ENCODE results near the gene IL27RA. TPM values are rescaled to one million over a fixed set of nuclear protein-coding genes. Genes with fewer than 3 reads are reported as not detected.
A peak's percentile ranks its signal among the peaks of the same experiment; 100 is the strongest.
"Not testable (repeated sequence)": the region's sequence is repeated elsewhere in the genome, so short reads cannot be mapped to it uniquely, and the experiment has no call there.

Gene IL27RA
- total and polyA plus RNA-seq, 11 donors = 2.4 to 8.2 (median 4.2) TPM

- TF ChIP-seq POLR2A (IDR thresholded peaks at IDR 0.05) (no peak), CTCF (IDR thresholded peaks at IDR 0.05) (no peak)
- H3K36me3 ChIP-seq = peaks cover 0 to 15% (median 0%) of the 10 kb centered on the region in 9 donors
- H3K27me3 ChIP-seq = peaks cover 0 to 7% (median 0%) of the 10 kb centered on the region in 9 donors
- no peak overlapping the region for H3K4me3 ChIP-seq
- no peaks in the 10 kb centered on the region for H3K9me3 ChIP-seq
- ATAC-seq (no peak), DNase-seq (no peak)
- H3K4me1 ChIP-seq = peaks cover 0 to 17% (median 8%) of the 10 kb centered on the region in 12 donors
- 82 to 84% (median 84%) methylated on average over 7 of the region's 7 CpGs for WGBS, 4 donors
- intact Hi-C loops (cut with DNase I) = no loop called here
- peak overlapping the region in 9 of 12 donors; percentile 2 to 63 (median 49) for H3K27ac ChIP-seq
Measured at GRCh38 chr19:14035706-14036105, 4.1 kb downstream of the IL27RA start.

DNA sequence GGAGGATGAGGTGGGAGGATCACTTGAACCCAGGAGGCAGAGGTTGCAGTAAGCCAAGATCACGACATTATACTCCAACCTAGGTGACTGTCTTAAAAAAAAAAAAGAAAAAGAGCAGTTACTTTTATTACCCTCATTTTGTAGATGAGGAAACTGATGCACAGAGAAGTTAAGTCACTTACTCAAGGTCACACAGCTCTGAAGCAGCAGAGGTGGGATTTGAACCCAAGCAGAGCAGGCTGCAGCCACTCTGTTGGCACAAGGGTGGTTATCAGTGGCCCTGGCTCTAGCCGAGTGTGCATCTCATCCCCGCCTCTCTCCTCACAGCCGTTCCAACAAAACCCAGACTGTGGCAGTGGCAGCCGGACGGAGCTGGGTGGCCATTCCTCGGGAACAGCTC lies 7.6 kb downstream of the IL27RA start:
- 87 to 95% (median 91%) methylated on average over 3 to 7 of the region's 7 CpGs for whole genome bisulfite sequencing, 4 donors
- DNase-seq (no peak), ATAC-seq (no peak)
- Histone ChIP-seq H3K4me1 (peaks cover 0 to 19% (median 8%) of the 10 kb centered on the region in 12 donors), H3K27ac (no peak overlapping the region), H3K36me3 (peaks cover 0 to 33% (median 0%) of the 10 kb centered on the region in 9 donors), H3K9me3 (no peaks in the 10 kb centered on the region), H3K27me3 (no peaks in the 10 kb centered on the region), H3K4me3 (no peak overlapping the region)
- intact Hi-C loops (cut with DNase I) = no loop called here
- TF ChIP-seq CTCF (IDR thresholded peaks at IDR 0.05) (no peak), POLR2A (IDR thresholded peaks at IDR 0.05) (no peak)

GRCh38 chr19:14042659-14043608 lies 11.4 kb downstream of the IL27RA start:
- H3K27ac ChIP-seq = peak overlapping the region in 9 of 12 donors; percentile 2 to 63 (median 39)
- not testable (repeated sequence) for H3K9me3 ChIP-seq

DNA sequence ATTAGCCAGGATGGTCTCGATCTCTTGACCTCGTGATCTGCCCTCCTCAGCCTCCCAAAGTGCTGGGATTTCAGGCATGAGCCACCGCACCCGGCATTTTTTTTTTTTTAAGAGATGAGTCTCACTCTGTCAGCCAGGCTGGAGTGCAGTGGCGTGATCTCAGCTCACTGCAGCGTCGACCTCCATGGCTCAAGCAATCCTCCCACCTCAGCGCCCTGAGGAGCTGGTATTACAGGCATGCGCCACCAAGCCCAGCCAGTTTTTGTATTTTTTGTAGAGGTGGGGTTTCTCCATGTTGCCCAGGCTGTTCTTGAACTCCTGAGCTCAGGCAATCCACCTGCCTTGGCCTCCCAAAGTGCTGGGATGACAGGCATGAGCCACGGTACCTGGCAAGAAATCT lies 16.3 kb downstream of the IL27RA start:
- 96 to 99% (median 97%) methylated on average over 10 of the region's 10 CpGs for WGBS, 4 donors
- not testable (repeated sequence) for DNase-seq, ATAC-seq, H3K27me3 ChIP-seq, H3K4me1 ChIP-seq, H3K4me3 ChIP-seq, H3K27ac ChIP-seq, H3K9me3 ChIP-seq
- intact Hi-C loops (cut with DNase I) = loop anchor here in 2 of 10 donors (10.0 kb wide), 2 partner anchors 163 to 453 kb away; no protein-coding TSS in a partner anchor
- peaks cover 0 to 51% (median 0%) of the 10 kb centered on the region in 9 donors for H3K36me3 ChIP-seq

More at GRCh38 chr19:14042659-14043608, 11.4 kb downstream of the IL27RA start:
- Histone ChIP-seq H3K36me3 (peaks cover 0 to 51% (median 0%) of the 10 kb centered on the region in 9 donors), H3K4me1 (peaks cover 0 to 11% (median 7%) of the 10 kb centered on the region in 12 donors)
- 50 to 53% (median 51%) methylated on average over 19 of the region's 19 CpGs for WGBS, 4 donors
- not testable (repeated sequence) for H3K27me3 ChIP-seq, H3K4me3 ChIP-seq
- intact Hi-C loops (cut with DNase I) = loop anchor here in 6 of 10 donors (1.0 to 10.0 kb wide), 4 partner anchors 158 to 448 kb away; no protein-coding TSS in a partner anchor
- DNase-seq = peak in 3 of 5 donors; percentile 37 to 53 (median 53)
- peak; percentile 61 to 89 (median 84) for ATAC-seq
- peak; percentile 47 to 72 (median 58) for TF ChIP-seq CTCF (IDR thresholded peaks at IDR 0.05)

All from heart left ventricle (tissue), 16 donors.